ENCODE results near the gene KPNA2.
A peak's percentile ranks its signal among the peaks of the same experiment; 100 is the strongest.

DNA sequence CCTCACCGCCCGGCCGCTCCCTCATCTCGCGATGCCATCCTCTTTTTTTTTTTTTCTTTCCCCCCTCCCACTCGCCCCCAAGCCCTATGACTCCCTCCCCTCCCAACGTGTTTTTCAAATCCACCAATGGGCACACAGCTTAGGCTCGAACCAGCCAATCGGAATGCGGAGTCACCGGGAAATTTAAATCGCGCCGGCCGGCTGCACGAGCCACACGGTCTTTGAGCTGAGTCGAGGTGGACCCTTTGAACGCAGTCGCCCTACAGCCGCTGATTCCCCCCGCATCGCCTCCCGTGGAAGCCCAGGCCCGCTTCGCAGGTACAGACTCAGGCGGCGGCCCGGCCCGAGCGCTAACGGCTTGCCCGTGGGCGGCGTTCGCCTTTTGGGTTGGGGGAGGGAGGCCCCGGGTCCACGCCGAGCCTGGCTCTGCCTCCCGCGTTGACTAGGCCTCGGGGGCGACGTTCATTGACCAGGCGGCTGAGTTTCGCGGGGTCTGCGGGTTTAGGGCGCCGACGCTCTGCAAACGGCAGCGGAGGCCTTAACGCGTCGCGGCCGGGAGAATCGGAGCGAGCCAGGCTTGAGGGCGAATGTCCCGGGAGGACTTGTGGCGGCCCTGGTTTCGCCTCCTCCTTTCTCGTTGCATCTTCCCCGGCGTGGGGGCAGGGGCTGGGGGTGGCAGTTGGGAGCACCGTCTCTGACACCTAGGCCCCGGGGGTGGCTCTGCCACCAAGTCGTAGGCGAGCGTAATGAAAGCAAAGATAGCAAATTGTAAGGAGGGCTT lies at the start of gene KPNA2:
- TF ChIP-seq, protein P1, sequence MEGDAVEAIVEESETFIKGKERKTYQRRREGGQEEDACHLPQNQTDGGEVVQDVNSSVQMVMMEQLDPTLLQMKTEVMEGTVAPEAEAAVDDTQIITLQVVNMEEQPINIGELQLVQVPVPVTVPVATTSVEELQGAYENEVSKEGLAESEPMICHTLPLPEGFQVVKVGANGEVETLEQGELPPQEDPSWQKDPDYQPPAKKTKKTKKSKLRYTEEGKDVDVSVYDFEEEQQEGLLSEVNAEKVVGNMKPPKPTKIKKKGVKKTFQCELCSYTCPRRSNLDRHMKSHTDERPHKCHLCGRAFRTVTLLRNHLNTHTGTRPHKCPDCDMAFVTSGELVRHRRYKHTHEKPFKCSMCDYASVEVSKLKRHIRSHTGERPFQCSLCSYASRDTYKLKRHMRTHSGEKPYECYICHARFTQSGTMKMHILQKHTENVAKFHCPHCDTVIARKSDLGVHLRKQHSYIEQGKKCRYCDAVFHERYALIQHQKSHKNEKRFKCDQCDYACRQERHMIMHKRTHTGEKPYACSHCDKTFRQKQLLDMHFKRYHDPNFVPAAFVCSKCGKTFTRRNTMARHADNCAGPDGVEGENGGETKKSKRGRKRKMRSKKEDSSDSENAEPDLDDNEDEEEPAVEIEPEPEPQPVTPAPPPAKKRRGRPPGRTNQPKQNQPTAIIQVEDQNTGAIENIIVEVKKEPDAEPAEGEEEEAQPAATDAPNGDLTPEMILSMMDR (IDR thresholded peaks at IDR 0.05): peak in 1 of 6 experiments; percentile 2
- peak; percentile 65 to 79 for TF ChIP-seq POLR2A (IDR thresholded peaks at IDR 0.05)

Data from adrenal gland (tissue), 5 donors.